ENCODE measurements around the gene DENND10.

DNA sequence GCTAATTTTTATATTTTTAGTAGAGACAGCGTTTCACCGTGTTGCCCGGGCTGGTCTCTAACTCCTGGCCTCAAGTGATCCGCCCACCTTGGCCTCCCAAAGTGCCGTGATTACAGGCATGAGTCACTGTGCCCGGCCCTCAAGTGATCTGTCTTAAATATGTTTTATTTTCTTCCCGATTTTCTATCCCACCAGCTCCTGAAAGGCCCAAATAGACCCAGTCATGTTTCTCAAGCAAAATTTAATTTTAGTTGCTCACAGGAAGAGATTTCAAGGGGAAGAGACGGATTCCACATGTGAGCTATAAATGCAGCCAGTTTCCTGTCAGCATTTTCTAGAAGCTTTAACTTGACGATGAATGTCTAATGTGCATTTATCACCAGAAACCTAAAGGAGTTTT lies 12.0 kb downstream of the DENND10 start:
- TF ChIP-seq, protein P1, sequence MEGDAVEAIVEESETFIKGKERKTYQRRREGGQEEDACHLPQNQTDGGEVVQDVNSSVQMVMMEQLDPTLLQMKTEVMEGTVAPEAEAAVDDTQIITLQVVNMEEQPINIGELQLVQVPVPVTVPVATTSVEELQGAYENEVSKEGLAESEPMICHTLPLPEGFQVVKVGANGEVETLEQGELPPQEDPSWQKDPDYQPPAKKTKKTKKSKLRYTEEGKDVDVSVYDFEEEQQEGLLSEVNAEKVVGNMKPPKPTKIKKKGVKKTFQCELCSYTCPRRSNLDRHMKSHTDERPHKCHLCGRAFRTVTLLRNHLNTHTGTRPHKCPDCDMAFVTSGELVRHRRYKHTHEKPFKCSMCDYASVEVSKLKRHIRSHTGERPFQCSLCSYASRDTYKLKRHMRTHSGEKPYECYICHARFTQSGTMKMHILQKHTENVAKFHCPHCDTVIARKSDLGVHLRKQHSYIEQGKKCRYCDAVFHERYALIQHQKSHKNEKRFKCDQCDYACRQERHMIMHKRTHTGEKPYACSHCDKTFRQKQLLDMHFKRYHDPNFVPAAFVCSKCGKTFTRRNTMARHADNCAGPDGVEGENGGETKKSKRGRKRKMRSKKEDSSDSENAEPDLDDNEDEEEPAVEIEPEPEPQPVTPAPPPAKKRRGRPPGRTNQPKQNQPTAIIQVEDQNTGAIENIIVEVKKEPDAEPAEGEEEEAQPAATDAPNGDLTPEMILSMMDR (IDR thresholded peaks at IDR 0.05) = no peak
- no peak for TF ChIP-seq EP300 (IDR thresholded peaks at IDR 0.05)
